Measurements from ENCODE around the gene LILRB4. TPM values are rescaled to one million over a fixed set of nuclear protein-coding genes. Genes with fewer than 3 reads are reported as not detected.
"Not testable (repeated sequence)": the region's sequence is repeated elsewhere in the genome, so short reads cannot be mapped to it uniquely, and the experiment has no call there.

LILRB4 gene
- total and polyA plus RNA-seq, 3 donors from 2014 or later, result 1.0 to 12.6 (median 3.2) TPM

GRCh38 chr19:54692298-54692615, 29.5 kb downstream of the LILRB4 start:
- no peaks in the 10 kb centered on the region for H3K36me3 ChIP-seq (ENCODE audit: low read depth, missing control alignments)
- TF ChIP-seq POLR2A (IDR thresholded peaks at IDR 0.05), result no peak
- no peak for TF ChIP-seq CTCF (IDR thresholded peaks at IDR 0.05)
- no peaks in the 10 kb centered on the region for H3K9me3 ChIP-seq
- no peak overlapping the region for H3K4me3 ChIP-seq
- no peak overlapping the region for H3K27ac ChIP-seq
- H3K4me1 ChIP-seq, result no peaks in the 10 kb centered on the region
- DNase-seq, result no peak
- 58 to 68% methylated on average over 4 of the region's 4 CpGs for WGBS, 2 donors
- no peaks in the 10 kb centered on the region for H3K27me3 ChIP-seq
- intact Hi-C loops (cut with DNase I; ENCODE audit: low total_unique reads), result no loop called here

GRCh38 chr19:54694648-54695047, 31.9 kb downstream of the LILRB4 start:
- Histone ChIP-seq H3K27ac (no peak overlapping the region), H3K27me3 (no peaks in the 10 kb centered on the region), H3K36me3 (ENCODE audit: low read depth, missing control alignments) (no peaks in the 10 kb centered on the region), H3K4me1 (no peaks in the 10 kb centered on the region), H3K4me3 (no peak overlapping the region), H3K9me3 (no peaks in the 10 kb centered on the region)
- intact Hi-C loops (cut with DNase I; ENCODE audit: low total_unique reads), result no loop called here
- 74 to 87% methylated on average over 5 of the region's 5 CpGs for WGBS, 2 donors
- no peak for DNase-seq
- TF ChIP-seq POLR2A (IDR thresholded peaks at IDR 0.05) (no peak), CTCF (IDR thresholded peaks at IDR 0.05) (no peak)

- TF ChIP-seq POLR2A (IDR thresholded peaks at IDR 0.05) (no peak), CTCF (IDR thresholded peaks at IDR 0.05) (no peak)
- H3K27ac ChIP-seq, result no peak overlapping the region
Measured at GRCh38 chr19:54696117-54696548, 33.3 kb downstream of the LILRB4 start.

GRCh38 chr19:54696766-54697165, 34.0 kb downstream of the LILRB4 start:
- H3K27ac ChIP-seq, result no peak overlapping the region
- intact Hi-C loops (cut with DNase I; ENCODE audit: low total_unique reads), result no loop called here
- no peak for DNase-seq
- H3K4me3 ChIP-seq, result no peak overlapping the region
- no peaks in the 10 kb centered on the region for H3K27me3 ChIP-seq
- H3K4me1 ChIP-seq, result no peaks in the 10 kb centered on the region
- 27% methylated on average over 2 of the region's 2 CpGs; no CpG with 5 or more reads in 1 of the 2 donors for WGBS, 2 donors
- no peaks in the 10 kb centered on the region for H3K9me3 ChIP-seq
- TF ChIP-seq CTCF (IDR thresholded peaks at IDR 0.05) (no peak), POLR2A (IDR thresholded peaks at IDR 0.05) (no peak)
- H3K36me3 ChIP-seq (ENCODE audit: low read depth, missing control alignments), result no peaks in the 10 kb centered on the region

More at GRCh38 chr19:54696117-54696548, 33.3 kb downstream of the LILRB4 start:
- no peaks in the 10 kb centered on the region for H3K36me3 ChIP-seq (ENCODE audit: low read depth, missing control alignments)
- WGBS, 2 donors, result 68 to 91% methylated on average over 8 of the region's 8 CpGs
- no peak for DNase-seq
- no peaks in the 10 kb centered on the region for H3K27me3 ChIP-seq
- H3K4me1 ChIP-seq, result no peaks in the 10 kb centered on the region
- no peaks in the 10 kb centered on the region for H3K9me3 ChIP-seq
- intact Hi-C loops (cut with DNase I; ENCODE audit: low total_unique reads), result no loop called here
- no peak overlapping the region for H3K4me3 ChIP-seq

GRCh38 chr19:54697716-54698115, 34.9 kb downstream of the LILRB4 start:
- H3K27ac ChIP-seq; H3K4me3 ChIP-seq; H3K27me3 ChIP-seq; DNase-seq; H3K4me1 ChIP-seq; H3K36me3 ChIP-seq (ENCODE audit: low read depth, missing control alignments); H3K9me3 ChIP-seq; intact Hi-C loops (cut with DNase I; ENCODE audit: low total_unique reads): not testable (repeated sequence)
- 88 to 89% methylated on average over 3 to 11 of the region's 13 CpGs for WGBS, 2 donors
